ENCODE measurements around the gene SPSB2.

SPSB2 gene

GRCh38 chr12:6851153-6851920 lies 21.8 kb downstream of the SPSB2 start, which contains the start of gene CDCA3:
Gene CDCA3, minus strand, starts transcription at chr12:6851286. Its CDS starts 334 bp downstream, at chr12:6850952.
- peak; percentile 99 for DNase-seq (ENCODE audit: low spot score)

- peak; percentile 32 for DNase-seq (ENCODE audit: low spot score)
Observed at GRCh38 chr12:6850796-6851152, 22.3 kb downstream of the SPSB2 start.

- no peak for DNase-seq (ENCODE audit: low spot score)
Observed at GRCh38 chr12:6849976-6850560, 23.0 kb downstream of the SPSB2 start.

- DNase-seq (ENCODE audit: low spot score), result no peak
Observed at GRCh38 chr12:6849427-6849826, 23.7 kb downstream of the SPSB2 start.

GRCh38 chr12:6847676-6848075 lies 25.4 kb downstream of the SPSB2 start:
- no peak for DNase-seq (ENCODE audit: low spot score)

- no peak for DNase-seq (ENCODE audit: low spot score)
Observed at GRCh38 chr12:6846316-6846869, 26.7 kb downstream of the SPSB2 start.

GRCh38 chr12:6845395-6845794 lies 27.7 kb downstream of the SPSB2 start:
- DNase-seq (ENCODE audit: low spot score), result no peak

- DNase-seq (ENCODE audit: low spot score), result no peak
Observed at GRCh38 chr12:6843118-6843902, 29.8 kb downstream of the SPSB2 start.

GRCh38 chr12:6842075-6842474 lies 31.0 kb downstream of the SPSB2 start:
- DNase-seq (ENCODE audit: low spot score), result no peak

- DNase-seq (ENCODE audit: low spot score), result no peak
Observed at GRCh38 chr12:6840761-6841515, 32.2 kb downstream of the SPSB2 start, which contains the start of gene GNB3. Gene GNB3, plus strand, starts transcription at chr12:6840925. Its CDS starts 363 bp downstream, at chr12:6841288.

GRCh38 chr12:6840330-6840729 lies 32.8 kb downstream of the SPSB2 start:
- DNase-seq (ENCODE audit: low spot score), result no peak

GRCh38 chr12:6839482-6840201 lies 33.5 kb downstream of the SPSB2 start:
- no peak for DNase-seq (ENCODE audit: low spot score)

- no peak for DNase-seq (ENCODE audit: low spot score)
Observed at GRCh38 chr12:6838854-6839253, 34.2 kb downstream of the SPSB2 start.

- no peak for DNase-seq (ENCODE audit: low spot score)
Observed at GRCh38 chr12:6837370-6838060, 35.6 kb downstream of the SPSB2 start.

- DNase-seq (ENCODE audit: low spot score), result no peak
Observed at GRCh38 chr12:6836851-6837250, 36.3 kb downstream of the SPSB2 start.

- DNase-seq (ENCODE audit: low spot score), result no peak
Observed at GRCh38 chr12:6834873-6835272, 38.2 kb downstream of the SPSB2 start.

GRCh38 chr12:6834254-6834653 lies 38.8 kb downstream of the SPSB2 start:
- DNase-seq (ENCODE audit: low spot score), result no peak

- peak; percentile 69 for DNase-seq (ENCODE audit: low spot score)
Observed at GRCh38 chr12:6833189-6833890, 39.8 kb downstream of the SPSB2 start.

- DNase-seq (ENCODE audit: low spot score), result no peak
Observed at GRCh38 chr12:6832125-6832524, 41.0 kb downstream of the SPSB2 start.

GRCh38 chr12:6831450-6831995 lies 41.6 kb downstream of the SPSB2 start:
- DNase-seq (ENCODE audit: low spot score), result no peak
